ENCODE results near the gene LIMS2.

- TF ChIP-seq, protein P1, sequence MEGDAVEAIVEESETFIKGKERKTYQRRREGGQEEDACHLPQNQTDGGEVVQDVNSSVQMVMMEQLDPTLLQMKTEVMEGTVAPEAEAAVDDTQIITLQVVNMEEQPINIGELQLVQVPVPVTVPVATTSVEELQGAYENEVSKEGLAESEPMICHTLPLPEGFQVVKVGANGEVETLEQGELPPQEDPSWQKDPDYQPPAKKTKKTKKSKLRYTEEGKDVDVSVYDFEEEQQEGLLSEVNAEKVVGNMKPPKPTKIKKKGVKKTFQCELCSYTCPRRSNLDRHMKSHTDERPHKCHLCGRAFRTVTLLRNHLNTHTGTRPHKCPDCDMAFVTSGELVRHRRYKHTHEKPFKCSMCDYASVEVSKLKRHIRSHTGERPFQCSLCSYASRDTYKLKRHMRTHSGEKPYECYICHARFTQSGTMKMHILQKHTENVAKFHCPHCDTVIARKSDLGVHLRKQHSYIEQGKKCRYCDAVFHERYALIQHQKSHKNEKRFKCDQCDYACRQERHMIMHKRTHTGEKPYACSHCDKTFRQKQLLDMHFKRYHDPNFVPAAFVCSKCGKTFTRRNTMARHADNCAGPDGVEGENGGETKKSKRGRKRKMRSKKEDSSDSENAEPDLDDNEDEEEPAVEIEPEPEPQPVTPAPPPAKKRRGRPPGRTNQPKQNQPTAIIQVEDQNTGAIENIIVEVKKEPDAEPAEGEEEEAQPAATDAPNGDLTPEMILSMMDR (IDR thresholded peaks at IDR 0.05), result no peak
- TF ChIP-seq POLR2A (IDR thresholded peaks at IDR 0.05), result no peak
These were observed 11.1 kb downstream of the LIMS2 start for GRCh38 chr2:127664065-127664894.

All from body of pancreas (tissue), 4 donors.